ENCODE results near the gene NEU3. TPM values are rescaled to one million over a fixed set of nuclear protein-coding genes. Genes with fewer than 3 reads are reported as not detected.

NEU3 gene
- total and polyA plus RNA-seq, 2 of the 13 experiments (the other 11 are each of a cell fraction or from before 2014, with no cell fraction given), result 6.3 to 15.3 TPM

GRCh38 chr11:74948898-74949752, 39.6 kb upstream of the NEU3 start, which contains the start of the genes SPCS2 and XRRA1 (continued):
- TF ChIP-seq MYPOP (CRISPR knock-in tag; IDR thresholded peaks at IDR 0.05) (peak; percentile 52; the same call in 1 of the 2 replicates), SP5 (CRISPR knock-in tag; IDR thresholded peaks at IDR 0.05; ENCODE audit: borderline replicate concordance, low read depth) (peak; percentile 33; the same call in 1 of the 2 replicates), SP140L (CRISPR knock-in tag; IDR thresholded peaks at IDR 0.05; ENCODE audit: borderline replicate concordance) (no peak), SALL2 (CRISPR knock-in tag; IDR thresholded peaks at IDR 0.05) (peak; percentile 42; the same call in 1 of the 2 replicates), SRY (CRISPR knock-in tag; IDR thresholded peaks at IDR 0.05) (peak; percentile 91; the same call in 1 of the 2 replicates), TP53 (CRISPR knock-in tag; conservative IDR thresholded peaks at IDR 0.05) (peak; percentile 35; the same call in 1 of the 2 replicates), ZNF510 (CRISPR knock-in tag; IDR thresholded peaks at IDR 0.05; ENCODE audit: low read depth) (peak; percentile 84), ZFP36L1 (CRISPR knock-in tag; IDR thresholded peaks at IDR 0.05) (0 out of 2 replicates have a peak, but pooled peaks have one; percentile 31), ZNF737 (CRISPR knock-in tag; IDR thresholded peaks at IDR 0.05; ENCODE audit: borderline replicate concordance) (0 out of 2 replicates have a peak, but pooled peaks have one; percentile 67), TARDBP (CRISPR knock-in tag; IDR thresholded peaks at IDR 0.05) (peak; percentile 92), ZNF180 (CRISPR knock-in tag; IDR thresholded peaks at IDR 0.05; ENCODE audit: borderline replicate concordance, low read depth) (no peak), TRAFD1 (CRISPR knock-in tag; IDR thresholded peaks at IDR 0.05; ENCODE audit: borderline replicate concordance) (no peak; the same call in 1 of the 2 replicates), GPBP1L1 (CRISPR knock-in tag; IDR thresholded peaks at IDR 0.05) (no peak), ZNF446 (CRISPR knock-in tag; IDR thresholded peaks at IDR 0.05) (peak; percentile 62; the same call in 1 of the 2 replicates)
- TF ChIP-seq, protein P1, sequence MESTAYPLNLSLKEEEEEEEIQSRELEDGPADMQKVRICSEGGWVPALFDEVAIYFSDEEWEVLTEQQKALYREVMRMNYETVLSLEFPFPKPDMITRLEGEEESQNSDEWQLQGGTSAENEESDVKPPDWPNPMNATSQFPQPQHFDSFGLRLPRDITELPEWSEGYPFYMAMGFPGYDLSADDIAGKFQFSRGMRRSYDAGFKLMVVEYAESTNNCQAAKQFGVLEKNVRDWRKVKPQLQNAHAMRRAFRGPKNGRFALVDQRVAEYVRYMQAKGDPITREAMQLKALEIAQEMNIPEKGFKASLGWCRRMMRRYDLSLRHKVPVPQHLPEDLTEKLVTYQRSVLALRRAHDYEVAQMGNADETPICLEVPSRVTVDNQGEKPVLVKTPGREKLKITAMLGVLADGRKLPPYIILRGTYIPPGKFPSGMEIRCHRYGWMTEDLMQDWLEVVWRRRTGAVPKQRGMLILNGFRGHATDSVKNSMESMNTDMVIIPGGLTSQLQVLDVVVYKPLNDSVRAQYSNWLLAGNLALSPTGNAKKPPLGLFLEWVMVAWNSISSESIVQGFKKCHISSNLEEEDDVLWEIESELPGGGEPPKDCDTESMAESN (CRISPR knock-in tag; conservative IDR thresholded peaks at IDR 0.05), result peak; percentile 94
- TF ChIP-seq, protein P2, sequence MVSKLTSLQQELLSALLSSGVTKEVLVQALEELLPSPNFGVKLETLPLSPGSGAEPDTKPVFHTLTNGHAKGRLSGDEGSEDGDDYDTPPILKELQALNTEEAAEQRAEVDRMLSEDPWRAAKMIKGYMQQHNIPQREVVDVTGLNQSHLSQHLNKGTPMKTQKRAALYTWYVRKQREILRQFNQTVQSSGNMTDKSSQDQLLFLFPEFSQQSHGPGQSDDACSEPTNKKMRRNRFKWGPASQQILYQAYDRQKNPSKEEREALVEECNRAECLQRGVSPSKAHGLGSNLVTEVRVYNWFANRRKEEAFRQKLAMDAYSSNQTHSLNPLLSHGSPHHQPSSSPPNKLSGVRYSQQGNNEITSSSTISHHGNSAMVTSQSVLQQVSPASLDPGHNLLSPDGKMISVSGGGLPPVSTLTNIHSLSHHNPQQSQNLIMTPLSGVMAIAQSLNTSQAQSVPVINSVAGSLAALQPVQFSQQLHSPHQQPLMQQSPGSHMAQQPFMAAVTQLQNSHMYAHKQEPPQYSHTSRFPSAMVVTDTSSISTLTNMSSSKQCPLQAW (CRISPR knock-in tag; IDR thresholded peaks at IDR 0.05), result peak; percentile 96
